8988T (cell line): ENCODE measurements around the gene ANKRD44.
"Not testable (repeated sequence)": the region's sequence is repeated elsewhere in the genome, so short reads cannot be mapped to it uniquely, and the experiment has no call there.

Experiments
- DNase-seq: peaks from one replicate; pipeline ENCODE4 v3.0.0; 2011

The ANKRD44 gene

GRCh38 chr2:197071213-197071612 is 239.4 kb downstream of the ANKRD44 start:
- DNase-seq, result no peak

GRCh38 chr2:197069958-197070357 is 240.6 kb downstream of the ANKRD44 start:
- DNase-seq, result no peak

GRCh38 chr2:197062574-197062973 is 248.0 kb downstream of the ANKRD44 start:
- DNase-seq, result not testable (repeated sequence)

GRCh38 chr2:197059477-197059876 is 251.1 kb downstream of the ANKRD44 start:
- DNase-seq, result no peak

GRCh38 chr2:197058777-197059300 is 251.7 kb downstream of the ANKRD44 start:
- DNase-seq, result no peak

- no peak for DNase-seq
These were observed 252.6 kb downstream of the ANKRD44 start for GRCh38 chr2:197057959-197058358.

GRCh38 chr2:197055045-197055444 is 255.5 kb downstream of the ANKRD44 start:
- DNase-seq, result no peak

- DNase-seq, result no peak
These were observed 256.1 kb downstream of the ANKRD44 start for GRCh38 chr2:197054437-197054836.

GRCh38 chr2:197052356-197052755 is 258.2 kb downstream of the ANKRD44 start:
- no peak for DNase-seq

GRCh38 chr2:197045115-197045514 is 265.5 kb downstream of the ANKRD44 start:
- no peak for DNase-seq

- DNase-seq, result no peak
These were observed 267.8 kb downstream of the ANKRD44 start for GRCh38 chr2:197042739-197043196.

- DNase-seq, result no peak
These were observed 272.6 kb downstream of the ANKRD44 start for GRCh38 chr2:197037863-197038398.

- no peak for DNase-seq
These were observed 275.6 kb downstream of the ANKRD44 start for GRCh38 chr2:197035002-197035401.

- no peak for DNase-seq
These were observed 276.3 kb downstream of the ANKRD44 start for GRCh38 chr2:197034292-197034691.

- no peak for DNase-seq
These were observed 277.4 kb downstream of the ANKRD44 start for GRCh38 chr2:197033222-197033621.

GRCh38 chr2:197031803-197032202 is 278.8 kb downstream of the ANKRD44 start:
- DNase-seq, result no peak

- DNase-seq, result no peak
These were observed 280.5 kb downstream of the ANKRD44 start for GRCh38 chr2:197030090-197030489.

- DNase-seq, result no peak
These were observed 281.9 kb downstream of the ANKRD44 start for GRCh38 chr2:197028633-197029032.

GRCh38 chr2:197028230-197028629 is 282.4 kb downstream of the ANKRD44 start:
- peak; percentile 23 for DNase-seq

- DNase-seq, result no peak
These were observed 286.4 kb downstream of the ANKRD44 start for GRCh38 chr2:197024206-197024605.

GRCh38 chr2:197020921-197021320 is 289.7 kb downstream of the ANKRD44 start:
- not testable (repeated sequence) for DNase-seq

GRCh38 chr2:197013098-197013497 is 297.5 kb downstream of the ANKRD44 start:
- DNase-seq, result no peak

GRCh38 chr2:197011801-197012641 is 298.6 kb downstream of the ANKRD44 start:
- no peak for DNase-seq

- no peak for DNase-seq
These were observed 299.6 kb downstream of the ANKRD44 start for GRCh38 chr2:197011021-197011417.
